ENCODE results near the gene NLGN1. TPM values are rescaled to one million over a fixed set of nuclear protein-coding genes. Genes with fewer than 3 reads are reported as not detected.

NLGN1 gene
- total and polyA plus RNA-seq, 5 donors: 0.48 to 2.2 (median 0.97) TPM

- Histone ChIP-seq H3K4me1 (ENCODE audit: control insufficient read depth, insufficient read depth, low read length) (no peaks in the 10 kb centered on the region), H3K27ac (ENCODE audit: low read length) (peak overlapping the region; percentile 79), H3K9me3 (ENCODE audit: control insufficient read depth, low read length) (no peaks in the 10 kb centered on the region), H3K27me3 (ENCODE audit: control insufficient read depth, insufficient read depth) (no peaks in the 10 kb centered on the region), H3K4me3 (ENCODE audit: low read length) (peak overlapping the region; percentile 63)
- WGBS: 6% methylated on average over 15 of the region's 15 CpGs
- ATAC-seq (peak; percentile 2 to 19), DNase-seq (no peak)
- intact Hi-C loops (cut with DNase I): no loop called here
These were observed 551 bp downstream of the NLGN1 start for GRCh38 chr3:173398111-173398479.

- no peaks in the 10 kb centered on the region for H3K9me3 ChIP-seq (ENCODE audit: control insufficient read depth, low read length)
- ATAC-seq (no peak), DNase-seq (no peak)
- no peak overlapping the region for H3K4me3 ChIP-seq (ENCODE audit: low read length)
- 83% methylated on average over 1 of the region's 1 CpG for WGBS
- H3K4me1 ChIP-seq (ENCODE audit: control insufficient read depth, insufficient read depth, low read length): no peaks in the 10 kb centered on the region
- intact Hi-C loops (cut with DNase I): no loop called here
- H3K27ac ChIP-seq (ENCODE audit: low read length): no peak overlapping the region
- H3K27me3 ChIP-seq (ENCODE audit: control insufficient read depth, insufficient read depth): no peaks in the 10 kb centered on the region
These were observed 1.5 kb downstream of the NLGN1 start for GRCh38 chr3:173399044-173399443.

- intact Hi-C loops (cut with DNase I): loop anchor here in 1 of 4 donors (10.0 kb wide), 1 partner anchor 153 kb away; no protein-coding TSS in a partner anchor
- no peak for DNase-seq
These were observed 3.8 kb downstream of the NLGN1 start for GRCh38 chr3:173401369-173401768.

GRCh38 chr3:173402656-173403055 is 5.1 kb downstream of the NLGN1 start:
- Histone ChIP-seq H3K4me1 (ENCODE audit: control insufficient read depth, insufficient read depth, low read length) (no peaks in the 10 kb centered on the region), H3K9me3 (ENCODE audit: control insufficient read depth, low read length) (no peaks in the 10 kb centered on the region), H3K4me3 (ENCODE audit: low read length) (no peak overlapping the region), H3K27ac (ENCODE audit: low read length) (no peak overlapping the region), H3K27me3 (ENCODE audit: control insufficient read depth, insufficient read depth) (no peaks in the 10 kb centered on the region)
- ATAC-seq (no peak), DNase-seq (no peak)
- intact Hi-C loops (cut with DNase I): loop anchor here in 1 of 4 donors (10.0 kb wide), 1 partner anchor 152 kb away; no protein-coding TSS in a partner anchor
- 46% methylated on average over 2 of the region's 2 CpGs for WGBS

More at GRCh38 chr3:173401369-173401768, 3.8 kb downstream of the NLGN1 start:
- no peak overlapping the region for H3K27ac ChIP-seq (ENCODE audit: low read length)
- WGBS: 56% methylated on average over 3 of the region's 3 CpGs
- no peaks in the 10 kb centered on the region for H3K27me3 ChIP-seq (ENCODE audit: control insufficient read depth, insufficient read depth)
- no peak overlapping the region for H3K4me3 ChIP-seq (ENCODE audit: low read length)
- ATAC-seq: no peak
- H3K4me1 ChIP-seq (ENCODE audit: control insufficient read depth, insufficient read depth, low read length): no peaks in the 10 kb centered on the region
- no peaks in the 10 kb centered on the region for H3K9me3 ChIP-seq (ENCODE audit: control insufficient read depth, low read length)

- 63% methylated on average over 1 of the region's 1 CpG for WGBS
- Histone ChIP-seq H3K4me3 (ENCODE audit: low read length) (no peak overlapping the region), H3K27me3 (ENCODE audit: control insufficient read depth, insufficient read depth) (no peaks in the 10 kb centered on the region), H3K4me1 (ENCODE audit: control insufficient read depth, insufficient read depth, low read length) (no peaks in the 10 kb centered on the region), H3K9me3 (ENCODE audit: control insufficient read depth, low read length) (no peaks in the 10 kb centered on the region), H3K27ac (ENCODE audit: low read length) (no peak overlapping the region)
- ATAC-seq (no peak), DNase-seq (no peak)
- intact Hi-C loops (cut with DNase I): loop anchor here in 1 of 4 donors (10.0 kb wide), 1 partner anchor 151 kb away; no protein-coding TSS in a partner anchor
These were observed 5.8 kb downstream of the NLGN1 start for GRCh38 chr3:173403376-173403775.

- Histone ChIP-seq H3K27ac (ENCODE audit: low read length) (no peak overlapping the region), H3K9me3 (ENCODE audit: control insufficient read depth, low read length) (no peaks in the 10 kb centered on the region), H3K27me3 (ENCODE audit: control insufficient read depth, insufficient read depth) (no peaks in the 10 kb centered on the region), H3K4me3 (ENCODE audit: low read length) (no peak overlapping the region), H3K4me1 (ENCODE audit: control insufficient read depth, insufficient read depth, low read length) (no peaks in the 10 kb centered on the region)
- intact Hi-C loops (cut with DNase I): loop anchor here in 1 of 4 donors (10.0 kb wide), 1 partner anchor 151 kb away; no protein-coding TSS in a partner anchor
- no peak for DNase-seq
- WGBS: 94% methylated on average over 1 of the region's 1 CpG
- ATAC-seq: no peak
These were observed 6.6 kb downstream of the NLGN1 start for GRCh38 chr3:173404156-173404555.

- H3K27me3 ChIP-seq (ENCODE audit: control insufficient read depth, insufficient read depth): no peaks in the 10 kb centered on the region
- no peak overlapping the region for H3K27ac ChIP-seq (ENCODE audit: low read length)
- H3K4me1 ChIP-seq (ENCODE audit: control insufficient read depth, insufficient read depth, low read length): no peaks in the 10 kb centered on the region
- H3K4me3 ChIP-seq (ENCODE audit: low read length): no peak overlapping the region
- no peak for ATAC-seq
- no peak for DNase-seq
- intact Hi-C loops (cut with DNase I): no loop called here
- no peaks in the 10 kb centered on the region for H3K9me3 ChIP-seq (ENCODE audit: control insufficient read depth, low read length)
These were observed 12.9 kb downstream of the NLGN1 start for GRCh38 chr3:173410436-173410835.

GRCh38 chr3:173410849-173411248 is 13.3 kb downstream of the NLGN1 start:
- ATAC-seq: no peak
- Histone ChIP-seq H3K4me3 (ENCODE audit: low read length) (no peak overlapping the region), H3K27me3 (ENCODE audit: control insufficient read depth, insufficient read depth) (no peaks in the 10 kb centered on the region), H3K4me1 (ENCODE audit: control insufficient read depth, insufficient read depth, low read length) (no peaks in the 10 kb centered on the region), H3K27ac (ENCODE audit: low read length) (no peak overlapping the region), H3K9me3 (ENCODE audit: control insufficient read depth, low read length) (no peaks in the 10 kb centered on the region)
- 69% methylated on average over 1 of the region's 1 CpG for WGBS
- no peak for DNase-seq
- intact Hi-C loops (cut with DNase I): no loop called here

- Histone ChIP-seq H3K4me3 (ENCODE audit: low read length) (peak overlapping the region; percentile 30), H3K9me3 (ENCODE audit: control insufficient read depth, low read length) (no peaks in the 10 kb centered on the region), H3K27ac (ENCODE audit: low read length) (no peak overlapping the region), H3K4me1 (ENCODE audit: control insufficient read depth, insufficient read depth, low read length) (no peaks in the 10 kb centered on the region), H3K27me3 (ENCODE audit: control insufficient read depth, insufficient read depth) (no peaks in the 10 kb centered on the region)
- DNase-seq (no peak), ATAC-seq (peak; percentile 43 to 47)
- intact Hi-C loops (cut with DNase I): no loop called here
- 28% methylated on average over 5 of the region's 5 CpGs for WGBS
These were observed 13.9 kb downstream of the NLGN1 start for GRCh38 chr3:173411375-173411973.

GRCh38 chr3:173416070-173416469 is 18.5 kb downstream of the NLGN1 start:
- no peaks in the 10 kb centered on the region for H3K4me1 ChIP-seq (ENCODE audit: control insufficient read depth, insufficient read depth, low read length)
- no peaks in the 10 kb centered on the region for H3K9me3 ChIP-seq (ENCODE audit: control insufficient read depth, low read length)
- no peak overlapping the region for H3K27ac ChIP-seq (ENCODE audit: low read length)
- DNase-seq: no peak
- H3K27me3 ChIP-seq (ENCODE audit: control insufficient read depth, insufficient read depth): no peaks in the 10 kb centered on the region
- H3K4me3 ChIP-seq (ENCODE audit: low read length): no peak overlapping the region
- intact Hi-C loops (cut with DNase I): no loop called here
- WGBS: 79% methylated on average over 1 of the region's 1 CpG
- ATAC-seq: no peak

GRCh38 chr3:173429076-173429475 is 31.5 kb downstream of the NLGN1 start:
- Histone ChIP-seq H3K27ac (ENCODE audit: low read length) (no peak overlapping the region), H3K4me3 (ENCODE audit: low read length) (no peak overlapping the region), H3K9me3 (ENCODE audit: control insufficient read depth, low read length) (no peaks in the 10 kb centered on the region), H3K27me3 (ENCODE audit: control insufficient read depth, insufficient read depth) (no peaks in the 10 kb centered on the region), H3K4me1 (ENCODE audit: control insufficient read depth, insufficient read depth, low read length) (no peaks in the 10 kb centered on the region)
- ATAC-seq (no peak), DNase-seq (no peak)
- intact Hi-C loops (cut with DNase I): no loop called here
- WGBS: 86% methylated on average over 5 of the region's 5 CpGs

GRCh38 chr3:173429527-173429926 is 32.0 kb downstream of the NLGN1 start:
- ATAC-seq: no peak
- Histone ChIP-seq H3K4me3 (ENCODE audit: low read length) (no peak overlapping the region), H3K27ac (ENCODE audit: low read length) (no peak overlapping the region), H3K4me1 (ENCODE audit: control insufficient read depth, insufficient read depth, low read length) (no peaks in the 10 kb centered on the region), H3K9me3 (ENCODE audit: control insufficient read depth, low read length) (no peaks in the 10 kb centered on the region), H3K27me3 (ENCODE audit: control insufficient read depth, insufficient read depth) (no peaks in the 10 kb centered on the region)
- intact Hi-C loops (cut with DNase I): no loop called here
- no peak for DNase-seq
- WGBS: 78% methylated on average over 1 of the region's 1 CpG

Data from right cardiac atrium (tissue), 5 donors.